ENCODE results near the gene LNX1.

DNA sequence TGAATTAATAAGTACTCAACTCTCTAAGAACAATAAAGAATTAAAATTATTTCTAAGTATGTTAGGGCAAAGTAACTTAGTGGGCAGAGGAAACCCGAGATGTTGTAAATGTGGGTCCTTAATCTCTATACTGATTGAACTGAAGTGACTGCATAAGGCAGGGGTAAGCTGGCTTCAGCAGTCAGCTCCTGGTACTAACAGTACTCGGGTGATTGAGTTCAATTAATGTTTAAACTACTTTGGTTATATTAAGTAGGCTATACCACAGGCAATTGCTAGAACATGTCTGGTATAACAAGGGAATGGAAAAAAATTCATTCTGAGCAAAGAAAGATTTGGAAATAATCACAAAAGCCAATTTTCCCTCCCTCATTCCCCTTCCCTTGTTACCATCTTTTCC is 90.7 kb downstream of the LNX1 start:
- TF ChIP-seq, protein P1, sequence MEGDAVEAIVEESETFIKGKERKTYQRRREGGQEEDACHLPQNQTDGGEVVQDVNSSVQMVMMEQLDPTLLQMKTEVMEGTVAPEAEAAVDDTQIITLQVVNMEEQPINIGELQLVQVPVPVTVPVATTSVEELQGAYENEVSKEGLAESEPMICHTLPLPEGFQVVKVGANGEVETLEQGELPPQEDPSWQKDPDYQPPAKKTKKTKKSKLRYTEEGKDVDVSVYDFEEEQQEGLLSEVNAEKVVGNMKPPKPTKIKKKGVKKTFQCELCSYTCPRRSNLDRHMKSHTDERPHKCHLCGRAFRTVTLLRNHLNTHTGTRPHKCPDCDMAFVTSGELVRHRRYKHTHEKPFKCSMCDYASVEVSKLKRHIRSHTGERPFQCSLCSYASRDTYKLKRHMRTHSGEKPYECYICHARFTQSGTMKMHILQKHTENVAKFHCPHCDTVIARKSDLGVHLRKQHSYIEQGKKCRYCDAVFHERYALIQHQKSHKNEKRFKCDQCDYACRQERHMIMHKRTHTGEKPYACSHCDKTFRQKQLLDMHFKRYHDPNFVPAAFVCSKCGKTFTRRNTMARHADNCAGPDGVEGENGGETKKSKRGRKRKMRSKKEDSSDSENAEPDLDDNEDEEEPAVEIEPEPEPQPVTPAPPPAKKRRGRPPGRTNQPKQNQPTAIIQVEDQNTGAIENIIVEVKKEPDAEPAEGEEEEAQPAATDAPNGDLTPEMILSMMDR (conservative IDR thresholded peaks at IDR 0.05; ENCODE audit: low read length): no peak
- no peak for TF ChIP-seq EZH2phosphoT487 (IDR thresholded peaks at IDR 0.05; ENCODE audit: borderline replicate concordance)

Data from Loucy (cell line).